ENCODE measurements around the gene ARL14EP.

DNA sequence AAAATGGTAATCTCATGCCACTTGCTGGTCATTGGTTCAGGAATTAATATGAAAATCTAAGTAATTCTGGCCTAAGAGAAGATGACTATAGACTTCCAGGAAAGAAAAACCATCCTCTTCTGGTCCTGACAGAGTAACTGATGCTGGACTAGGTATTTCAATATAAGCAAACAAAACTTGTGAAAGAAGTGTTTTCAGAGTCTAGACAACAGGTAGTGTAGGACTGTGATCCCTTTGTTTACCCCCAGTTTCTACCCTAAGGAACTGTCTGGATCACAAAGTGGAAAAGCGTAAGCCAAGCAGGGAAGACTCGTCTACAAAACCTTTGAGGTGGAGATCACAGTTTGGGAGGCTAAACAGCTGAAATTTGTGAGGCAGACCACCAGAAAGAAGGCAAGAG, 30.4 kb upstream of the ARL14EP start:
- no peak for TF ChIP-seq POLR2A (IDR thresholded peaks at IDR 0.05; ENCODE audit: low read depth, low read length)
- no peak for TF ChIP-seq POLR2AphosphoS5 (IDR thresholded peaks at IDR 0.05; ENCODE audit: low read depth, low read length)

All from GM12891 (cell line).